PFSK-1 (cell line): ENCODE results near the gene LIMK1.

Experiments used
- FOXP2 ChIP-seq: optimal IDR thresholded peaks from 2 replicates; pipeline ENCODE3; 2011; ENCODE audit warnings: borderline replicate concordance, control low read depth, inconsistent platforms; ENCODE audit not compliant: insufficient read depth; ENCODE audit errors: extremely low read length, extremely low read depth
- POLR2AphosphoS5 ChIP-seq: IDR thresholded peaks from 2 replicates; pipeline ENCODE4 v1.6.1; 2012; ENCODE audit warnings: low read depth, mild to moderate bottlenecking, control low read depth, low read length, moderate library complexity
- REST ChIP-seq, 2 experiments: IDR thresholded peaks; 2 replicates each; pipeline versions ENCODE4 v1.6.1 to v1.8.0; 2011 to 2012; ENCODE audit warnings: low read depth in 2 of 2, low read length in 2 of 2, control low read depth in 1 of 2, inconsistent platforms in 1 of 2, mild to moderate bottlenecking in 1 of 2, moderate library complexity in 1 of 2; ENCODE audit not compliant: insufficient read depth in 1 of 2
- SIN3A ChIP-seq: IDR thresholded peaks from 2 replicates; pipeline ENCODE4 v1.6.1; 2012; ENCODE audit warnings: mild to moderate bottlenecking, low read length, moderate library complexity, borderline replicate concordance; ENCODE audit not compliant: insufficient read depth
- TAF1 ChIP-seq: IDR thresholded peaks from 2 replicates; pipeline ENCODE4 v1.6.1; 2012; ENCODE audit warnings: low read length, control low read depth, borderline replicate concordance; ENCODE audit not compliant: insufficient read depth

Gene LIMK1

GRCh38 chr7:74141705-74142104, 58.1 kb downstream of the LIMK1 start:
- TF ChIP-seq TAF1 = no peak
- TF ChIP-seq POLR2AphosphoS5 = no peak
- TF ChIP-seq FOXP2 = no peak

GRCh38 chr7:74143383-74143782, 59.8 kb downstream of the LIMK1 start:
- TF ChIP-seq POLR2AphosphoS5 (no peak), TAF1 (no peak), FOXP2 (no peak), SIN3A (no peak), REST (IDR thresholded peaks at IDR 0.05; ENCODE audit: insufficient read depth in 1 of 2, low read depth in 2 of 2, low read length in 2 of 2) (no peak)

GRCh38 chr7:74148491-74148890, 64.9 kb downstream of the LIMK1 start:
- no peak for TF ChIP-seq TAF1
- TF ChIP-seq SIN3A = no peak
- no peak for TF ChIP-seq REST (IDR thresholded peaks at IDR 0.05; ENCODE audit: insufficient read depth in 1 of 2, low read depth in 2 of 2, low read length in 2 of 2)
- TF ChIP-seq POLR2AphosphoS5 = no peak
- TF ChIP-seq FOXP2 = no peak

- TF ChIP-seq REST (IDR thresholded peaks at IDR 0.05; ENCODE audit: insufficient read depth in 1 of 2, low read depth in 2 of 2, low read length in 2 of 2) = no peak
- no peak for TF ChIP-seq TAF1
- no peak for TF ChIP-seq FOXP2
- no peak for TF ChIP-seq SIN3A
- TF ChIP-seq POLR2AphosphoS5 = no peak
Observed at GRCh38 chr7:74149071-74149470, 65.5 kb downstream of the LIMK1 start.

GRCh38 chr7:74149603-74150002, 66.0 kb downstream of the LIMK1 start:
- no peak for TF ChIP-seq FOXP2
- TF ChIP-seq REST (IDR thresholded peaks at IDR 0.05; ENCODE audit: insufficient read depth in 1 of 2, low read depth in 2 of 2, low read length in 2 of 2) = no peak
- no peak for TF ChIP-seq POLR2AphosphoS5
- TF ChIP-seq SIN3A = no peak
- TF ChIP-seq TAF1 = no peak
